ENCODE measurements around the gene KPNA4.

GRCh38 chr3:160454995-160455394, 110.4 kb downstream of the KPNA4 start:
- no peak for TF ChIP-seq CTCF (conservative IDR thresholded peaks at IDR 0.05 in 1 of 2, IDR thresholded peaks at IDR 0.05 in 1 of 2; ENCODE audit: low read depth in 1 of 2, low read length in 2 of 2)
- no peak for TF ChIP-seq EZH2 (IDR thresholded peaks at IDR 0.05; ENCODE audit: low read length, missing control alignments)

Measured in fibroblast of lung (primary cell).